WI38 (cell line): ENCODE data around the gene BICRAL.
"Not testable (repeated sequence)": the region's sequence is repeated elsewhere in the genome, so short reads cannot be mapped to it uniquely, and the experiment has no call there.

Experiments used
- H3K4me3 ChIP-seq: 2 replicates; pipeline ENCODE4 v1.5.1; 2011; ENCODE audit warnings: low read depth, mild to moderate bottlenecking, control low read depth, low read length
- TF ChIP-seq, protein P1 (sequence below): IDR thresholded peaks from 2 replicates; pipeline ENCODE4 v1.5.1; 2012; ENCODE audit warnings: low read depth, mild to moderate bottlenecking, control low read depth, low read length

Gene BICRAL

GRCh38 chr6:42786525-42786985 lies 4.7 kb downstream of the BICRAL start:
- TF ChIP-seq, protein P1, sequence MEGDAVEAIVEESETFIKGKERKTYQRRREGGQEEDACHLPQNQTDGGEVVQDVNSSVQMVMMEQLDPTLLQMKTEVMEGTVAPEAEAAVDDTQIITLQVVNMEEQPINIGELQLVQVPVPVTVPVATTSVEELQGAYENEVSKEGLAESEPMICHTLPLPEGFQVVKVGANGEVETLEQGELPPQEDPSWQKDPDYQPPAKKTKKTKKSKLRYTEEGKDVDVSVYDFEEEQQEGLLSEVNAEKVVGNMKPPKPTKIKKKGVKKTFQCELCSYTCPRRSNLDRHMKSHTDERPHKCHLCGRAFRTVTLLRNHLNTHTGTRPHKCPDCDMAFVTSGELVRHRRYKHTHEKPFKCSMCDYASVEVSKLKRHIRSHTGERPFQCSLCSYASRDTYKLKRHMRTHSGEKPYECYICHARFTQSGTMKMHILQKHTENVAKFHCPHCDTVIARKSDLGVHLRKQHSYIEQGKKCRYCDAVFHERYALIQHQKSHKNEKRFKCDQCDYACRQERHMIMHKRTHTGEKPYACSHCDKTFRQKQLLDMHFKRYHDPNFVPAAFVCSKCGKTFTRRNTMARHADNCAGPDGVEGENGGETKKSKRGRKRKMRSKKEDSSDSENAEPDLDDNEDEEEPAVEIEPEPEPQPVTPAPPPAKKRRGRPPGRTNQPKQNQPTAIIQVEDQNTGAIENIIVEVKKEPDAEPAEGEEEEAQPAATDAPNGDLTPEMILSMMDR, result no peak
- no peak overlapping the region for H3K4me3 ChIP-seq

- TF ChIP-seq, protein P1, result no peak
- H3K4me3 ChIP-seq, result no peak overlapping the region
Observed at GRCh38 chr6:42787063-42787472, 5.2 kb downstream of the BICRAL start.

GRCh38 chr6:42788671-42789070 lies 6.8 kb downstream of the BICRAL start:
- no peak overlapping the region for H3K4me3 ChIP-seq
- TF ChIP-seq, protein P1, result no peak

- H3K4me3 ChIP-seq, result no peak overlapping the region
- TF ChIP-seq, protein P1, result no peak
Observed at GRCh38 chr6:42790549-42791181, 8.8 kb downstream of the BICRAL start.

GRCh38 chr6:42791706-42792320 lies 10.0 kb downstream of the BICRAL start:
- H3K4me3 ChIP-seq, result no peak overlapping the region
- TF ChIP-seq, protein P1, result no peak

- H3K4me3 ChIP-seq, result no peak overlapping the region
- TF ChIP-seq, protein P1, result no peak
Observed at GRCh38 chr6:42795651-42796050, 13.8 kb downstream of the BICRAL start.

- TF ChIP-seq, protein P1, result no peak
- H3K4me3 ChIP-seq, result no peak overlapping the region
Observed at GRCh38 chr6:42796171-42796570, 14.3 kb downstream of the BICRAL start.

- not testable (repeated sequence) for H3K4me3 ChIP-seq
Observed at GRCh38 chr6:42797696-42798095, 15.8 kb downstream of the BICRAL start.
